Upper lobe of right lung (tissue), 1 donor: ENCODE measurements around the gene ATG10. TPM values are rescaled to one million over a fixed set of nuclear protein-coding genes. Genes with fewer than 3 reads are reported as not detected.
"Not testable (repeated sequence)": the region's sequence is repeated elsewhere in the genome, so short reads cannot be mapped to it uniquely, and the experiment has no call there.

ENCODE experiments used
- ATAC-seq: fragments of 200-7000 bp; cut with Tn5 transposase; one replicate; pipeline ENCODE4 v1.9.1; 2020; ENCODE audit warnings: mild to moderate bottlenecking, moderate library complexity
- DNase-seq: peaks from one replicate; pipeline ENCODE4 v3.0.0-alpha.2; 2020
- H3K27ac ChIP-seq: fragments of 200-600 bp; one replicate; pipeline ENCODE4 v1.8.0; 2022
- H3K27me3 ChIP-seq: fragments of 200-600 bp; one replicate; pipeline ENCODE4 v1.8.0; 2022; ENCODE audit warnings: mild to moderate bottlenecking
- H3K36me3 ChIP-seq: fragments of 200-600 bp; one replicate; pipeline ENCODE4 v1.8.0; 2022
- H3K4me1 ChIP-seq: fragments of 200-600 bp; one replicate; pipeline ENCODE4 v1.8.0; 2022
- H3K4me3 ChIP-seq: fragments of 200-600 bp; one replicate; pipeline ENCODE4 v1.8.0; 2022; ENCODE audit warnings: mild to moderate bottlenecking
- H3K9me3 ChIP-seq: fragments of 200-600 bp; one replicate; pipeline ENCODE4 v1.8.0; 2022
- intact Hi-C: fragments of 100-400 bp; cut with DNase I; formaldehyde crosslinking; loops from one replicate; pipeline ENCODE4 v1.11.0; 2022
- total RNA-seq: library from RNA; stranded (reverse); fragmentation: NEBNext Ultra II Directional; extraction: Animal tissue kit (Norgen Biotek cat#: 25700); gene quantifications from one replicate; pipeline ENCODE4 v1.2.1, GENCODE V29; 2021
- TF ChIP-seq, protein P1 (sequence below): fragments of 200-600 bp; IDR thresholded peaks from one replicate; pipeline ENCODE4 v1.8.0; 2022; ENCODE audit warnings: antibody characterized with exemption
- donor health status: DM: no; HTN: yes; CAD: no; lungs with severe emphysema.

Gene ATG10
- total RNA-seq, 1 donor from 2014 or later: 3.7 TPM

DNA sequence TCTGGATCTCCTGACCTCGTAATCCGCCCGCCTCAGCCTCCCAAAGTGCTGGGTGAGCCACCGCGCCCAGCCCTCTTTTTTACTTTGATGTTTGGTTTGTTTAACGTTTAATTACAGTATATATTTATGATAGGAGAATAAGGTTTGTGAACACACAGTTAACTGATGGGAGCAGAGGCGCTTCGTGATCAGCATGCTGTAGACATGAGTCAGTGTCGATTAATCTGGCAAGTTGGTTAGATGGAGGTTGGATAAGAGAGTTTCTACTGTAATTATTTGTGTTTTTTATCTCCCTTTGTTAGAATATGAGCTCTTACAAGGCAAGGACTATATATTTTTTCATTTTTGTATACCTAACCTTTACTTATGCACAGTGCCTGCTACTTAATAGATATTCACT is 14.3 kb downstream of the ATG10 start:
- peaks cover 5% of the 10 kb centered on the region for H3K36me3 ChIP-seq
- no peak overlapping the region for H3K4me3 ChIP-seq
- H3K9me3 ChIP-seq: no peaks in the 10 kb centered on the region
- TF ChIP-seq, protein P1, sequence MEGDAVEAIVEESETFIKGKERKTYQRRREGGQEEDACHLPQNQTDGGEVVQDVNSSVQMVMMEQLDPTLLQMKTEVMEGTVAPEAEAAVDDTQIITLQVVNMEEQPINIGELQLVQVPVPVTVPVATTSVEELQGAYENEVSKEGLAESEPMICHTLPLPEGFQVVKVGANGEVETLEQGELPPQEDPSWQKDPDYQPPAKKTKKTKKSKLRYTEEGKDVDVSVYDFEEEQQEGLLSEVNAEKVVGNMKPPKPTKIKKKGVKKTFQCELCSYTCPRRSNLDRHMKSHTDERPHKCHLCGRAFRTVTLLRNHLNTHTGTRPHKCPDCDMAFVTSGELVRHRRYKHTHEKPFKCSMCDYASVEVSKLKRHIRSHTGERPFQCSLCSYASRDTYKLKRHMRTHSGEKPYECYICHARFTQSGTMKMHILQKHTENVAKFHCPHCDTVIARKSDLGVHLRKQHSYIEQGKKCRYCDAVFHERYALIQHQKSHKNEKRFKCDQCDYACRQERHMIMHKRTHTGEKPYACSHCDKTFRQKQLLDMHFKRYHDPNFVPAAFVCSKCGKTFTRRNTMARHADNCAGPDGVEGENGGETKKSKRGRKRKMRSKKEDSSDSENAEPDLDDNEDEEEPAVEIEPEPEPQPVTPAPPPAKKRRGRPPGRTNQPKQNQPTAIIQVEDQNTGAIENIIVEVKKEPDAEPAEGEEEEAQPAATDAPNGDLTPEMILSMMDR: no peak
- intact Hi-C loops: no loop called here
- H3K27me3 ChIP-seq: no peaks in the 10 kb centered on the region
- ATAC-seq (no peak), DNase-seq (no peak)
- no peak overlapping the region for H3K27ac ChIP-seq
- H3K4me1 ChIP-seq: no peaks in the 10 kb centered on the region

- TF ChIP-seq, protein P1: no peak
- H3K36me3 ChIP-seq: peaks cover 9% of the 10 kb centered on the region
- no peaks in the 10 kb centered on the region for H3K27me3 ChIP-seq
- H3K4me1 ChIP-seq: no peaks in the 10 kb centered on the region
- intact Hi-C loops: no loop called here
- no peak overlapping the region for H3K4me3 ChIP-seq
- ATAC-seq: no peak
- no peaks in the 10 kb centered on the region for H3K9me3 ChIP-seq
- no peak overlapping the region for H3K27ac ChIP-seq
- no peak for DNase-seq
Observed at GRCh38 chr5:81989204-81989603, 17.4 kb downstream of the ATG10 start.

DNA sequence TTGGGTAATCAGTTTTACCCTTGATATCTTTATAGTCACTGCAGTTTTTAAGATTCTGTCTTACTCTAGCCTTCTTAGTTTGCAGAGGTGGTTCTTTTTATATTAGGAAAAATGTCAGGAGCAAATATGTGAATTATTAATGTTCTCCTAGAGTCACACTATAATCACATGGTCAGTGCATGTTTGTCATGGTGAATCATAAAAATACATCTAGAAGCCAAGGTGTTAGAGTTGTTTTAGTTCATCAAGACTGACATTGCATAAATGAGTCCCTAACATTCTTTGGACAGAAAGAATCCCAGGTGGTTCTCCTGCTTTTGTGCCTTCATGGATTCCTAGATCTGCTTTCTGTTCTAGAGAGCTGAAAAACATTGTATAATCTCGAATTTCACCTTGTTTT is 22.9 kb downstream of the ATG10 start:
- TF ChIP-seq, protein P1: no peak
- no peak overlapping the region for H3K4me3 ChIP-seq
- H3K36me3 ChIP-seq: peaks cover 7% of the 10 kb centered on the region
- no peak overlapping the region for H3K27ac ChIP-seq
- ATAC-seq: no peak
- no peaks in the 10 kb centered on the region for H3K4me1 ChIP-seq
- no peaks in the 10 kb centered on the region for H3K27me3 ChIP-seq
- DNase-seq: no peak
- intact Hi-C loops: no loop called here
- no peaks in the 10 kb centered on the region for H3K9me3 ChIP-seq

GRCh38 chr5:81995407-81995806 is 23.6 kb downstream of the ATG10 start:
- no peak for ATAC-seq
- H3K36me3 ChIP-seq: peaks cover 7% of the 10 kb centered on the region
- no peaks in the 10 kb centered on the region for H3K27me3 ChIP-seq
- H3K4me3 ChIP-seq: no peak overlapping the region
- H3K9me3 ChIP-seq: no peaks in the 10 kb centered on the region
- DNase-seq: no peak
- H3K27ac ChIP-seq: no peak overlapping the region
- no peaks in the 10 kb centered on the region for H3K4me1 ChIP-seq
- intact Hi-C loops: no loop called here
- TF ChIP-seq, protein P1: no peak

- DNase-seq: no peak
- Histone ChIP-seq H3K9me3 (no peaks in the 10 kb centered on the region), H3K4me1 (no peaks in the 10 kb centered on the region), H3K4me3 (no peak overlapping the region), H3K27me3 (no peaks in the 10 kb centered on the region), H3K36me3 (no peaks in the 10 kb centered on the region), H3K27ac (no peak overlapping the region)
- intact Hi-C loops: no loop called here
- no peak for ATAC-seq
- TF ChIP-seq, protein P1: no peak
Observed at GRCh38 chr5:82004511-82004910, 32.7 kb downstream of the ATG10 start.

GRCh38 chr5:82009869-82010268 is 38.0 kb downstream of the ATG10 start:
- H3K27me3 ChIP-seq, ATAC-seq, DNase-seq, H3K4me1 ChIP-seq, H3K4me3 ChIP-seq, H3K9me3 ChIP-seq, intact Hi-C loops, H3K36me3 ChIP-seq, H3K27ac ChIP-seq: not testable (repeated sequence)
